Thyroid gland (tissue), 4 donors: ENCODE data around the gene CARNS1.

Source experiments
- CTCF ChIP-seq, 6 experiments: fragments of 200-600 bp in 3 of 6; fragments of 450-650 bp in 3 of 6; sonication (generic) in 3 of 6; IDR thresholded peaks; one replicate each; pipeline ENCODE4 v1.5.1; 2016 to 2019; ENCODE audit warnings: antibody characterized with exemption in 6 of 6, mild to moderate bottlenecking in 2 of 6, inconsistent platforms in 1 of 6, moderate library complexity in 1 of 6
- POLR2A ChIP-seq, 2 donors: fragments of 450-650 bp; IDR thresholded peaks; one replicate each; pipeline ENCODE4 v1.6.1; 2017; ENCODE audit warnings: antibody characterized with exemption in 2 of 2, mild to moderate bottlenecking in 2 of 2, moderate library complexity in 1 of 2

GRCh38 chr11:67433536-67434394 is 18.3 kb downstream of the CARNS1 start:
- TF ChIP-seq CTCF (IDR thresholded peaks at IDR 0.05), result no peak
- no peak for TF ChIP-seq POLR2A (IDR thresholded peaks at IDR 0.05)
